Nasal cavity respiratory epithelium epithelial cell of viscerocranial mucosa (primary cell): ENCODE results near the gene ACAP1. TPM values are rescaled to one million over a fixed set of nuclear protein-coding genes. Genes with fewer than 3 reads are reported as not detected.

Experiments used
- total RNA-seq: library from RNA; depleted of rRNA; stranded (reverse); fragments of >200 nt; gene quantifications from 2 replicates; pipeline ENCODE4 v1.2.3, GENCODE V29; 2014

ACAP1 gene, protein sequence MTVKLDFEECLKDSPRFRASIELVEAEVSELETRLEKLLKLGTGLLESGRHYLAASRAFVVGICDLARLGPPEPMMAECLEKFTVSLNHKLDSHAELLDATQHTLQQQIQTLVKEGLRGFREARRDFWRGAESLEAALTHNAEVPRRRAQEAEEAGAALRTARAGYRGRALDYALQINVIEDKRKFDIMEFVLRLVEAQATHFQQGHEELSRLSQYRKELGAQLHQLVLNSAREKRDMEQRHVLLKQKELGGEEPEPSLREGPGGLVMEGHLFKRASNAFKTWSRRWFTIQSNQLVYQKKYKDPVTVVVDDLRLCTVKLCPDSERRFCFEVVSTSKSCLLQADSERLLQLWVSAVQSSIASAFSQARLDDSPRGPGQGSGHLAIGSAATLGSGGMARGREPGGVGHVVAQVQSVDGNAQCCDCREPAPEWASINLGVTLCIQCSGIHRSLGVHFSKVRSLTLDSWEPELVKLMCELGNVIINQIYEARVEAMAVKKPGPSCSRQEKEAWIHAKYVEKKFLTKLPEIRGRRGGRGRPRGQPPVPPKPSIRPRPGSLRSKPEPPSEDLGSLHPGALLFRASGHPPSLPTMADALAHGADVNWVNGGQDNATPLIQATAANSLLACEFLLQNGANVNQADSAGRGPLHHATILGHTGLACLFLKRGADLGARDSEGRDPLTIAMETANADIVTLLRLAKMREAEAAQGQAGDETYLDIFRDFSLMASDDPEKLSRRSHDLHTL
- 0.34 and 0.71 TPM in 2 replicates for total RNA-seq

DNA sequence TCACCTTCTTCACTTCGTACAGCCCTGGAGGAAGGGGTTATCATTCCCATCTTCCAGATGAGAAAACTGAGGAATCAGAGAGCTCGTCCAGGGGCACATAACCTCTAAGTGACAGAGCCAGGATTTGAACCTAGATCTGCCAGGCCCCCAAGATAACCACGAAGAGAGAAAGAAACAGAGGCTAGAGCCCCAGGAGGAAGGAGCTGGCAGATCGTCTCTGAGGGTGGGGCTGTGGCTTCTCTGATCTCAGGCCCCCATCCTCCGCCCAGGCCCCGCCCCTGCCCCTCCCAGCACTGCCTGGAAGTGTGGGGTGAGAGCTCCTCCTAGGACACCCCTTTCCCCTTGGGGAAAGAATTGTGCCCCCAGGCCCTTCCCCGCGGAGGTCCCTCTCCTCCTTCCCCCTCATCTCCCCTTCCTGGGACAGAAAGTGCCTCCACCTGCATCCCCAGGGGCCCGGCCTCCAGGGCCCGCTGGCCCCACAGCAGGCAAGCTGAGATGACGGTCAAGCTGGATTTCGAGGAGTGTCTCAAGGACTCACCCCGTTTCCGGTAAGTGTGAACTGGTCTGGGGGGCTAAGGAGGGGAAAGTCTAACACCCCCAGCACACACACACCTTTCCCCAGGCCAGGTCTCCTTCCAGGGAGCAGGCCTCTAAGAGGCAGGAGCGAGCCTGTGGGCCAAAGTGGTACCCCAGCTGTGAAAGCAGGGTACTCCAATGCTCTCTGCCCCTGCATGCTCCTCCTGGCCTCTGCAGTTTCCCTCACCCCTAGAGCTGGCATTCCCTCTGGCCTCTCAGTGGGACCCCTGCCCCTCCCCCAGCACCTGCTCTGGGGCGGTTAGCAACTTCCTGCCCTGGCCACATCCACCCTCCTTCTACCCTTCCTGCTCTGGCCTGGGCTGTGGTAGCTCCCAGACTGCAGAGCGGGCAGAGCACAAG is at the start of gene ACAP1:
Gene ACAP1, plus strand, starts transcription at position 290 of the 936 bp plus-strand sequence. Its CDS starts 206 bp downstream, at position 496.

DNA sequence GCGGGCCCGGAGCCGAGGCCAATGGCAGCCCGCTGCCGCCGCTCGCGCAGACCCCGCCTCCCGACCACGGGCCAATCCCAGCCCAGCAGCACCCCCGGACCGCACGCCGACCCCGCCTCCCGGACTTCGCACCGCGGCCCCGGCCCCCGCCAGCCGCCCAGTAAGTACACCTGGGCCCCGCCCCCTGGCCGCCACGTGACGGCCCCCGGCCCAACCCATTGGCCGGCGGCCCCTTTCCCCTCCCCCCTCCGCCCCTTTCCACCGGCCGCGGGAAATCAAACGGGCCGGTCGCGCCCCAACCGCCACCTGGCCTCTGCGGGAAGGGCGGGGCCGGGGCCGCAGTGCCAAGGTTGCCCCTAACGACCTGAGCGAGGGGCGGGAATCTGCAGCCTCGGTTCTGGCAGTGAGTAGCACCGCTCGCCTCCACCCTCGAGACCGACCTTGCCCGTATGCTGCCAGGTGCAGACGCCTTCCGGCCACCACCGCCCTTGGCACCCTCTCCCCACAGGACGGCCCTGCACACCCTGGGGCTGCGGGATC is 41.6 kb upstream of the ACAP1 start, which contains the start of gene YBX2:
Gene YBX2, minus strand, starts transcription at position 26 of the 540 bp plus-strand sequence. CDS start 139 bp downstream, outside the sequence.

DNA sequence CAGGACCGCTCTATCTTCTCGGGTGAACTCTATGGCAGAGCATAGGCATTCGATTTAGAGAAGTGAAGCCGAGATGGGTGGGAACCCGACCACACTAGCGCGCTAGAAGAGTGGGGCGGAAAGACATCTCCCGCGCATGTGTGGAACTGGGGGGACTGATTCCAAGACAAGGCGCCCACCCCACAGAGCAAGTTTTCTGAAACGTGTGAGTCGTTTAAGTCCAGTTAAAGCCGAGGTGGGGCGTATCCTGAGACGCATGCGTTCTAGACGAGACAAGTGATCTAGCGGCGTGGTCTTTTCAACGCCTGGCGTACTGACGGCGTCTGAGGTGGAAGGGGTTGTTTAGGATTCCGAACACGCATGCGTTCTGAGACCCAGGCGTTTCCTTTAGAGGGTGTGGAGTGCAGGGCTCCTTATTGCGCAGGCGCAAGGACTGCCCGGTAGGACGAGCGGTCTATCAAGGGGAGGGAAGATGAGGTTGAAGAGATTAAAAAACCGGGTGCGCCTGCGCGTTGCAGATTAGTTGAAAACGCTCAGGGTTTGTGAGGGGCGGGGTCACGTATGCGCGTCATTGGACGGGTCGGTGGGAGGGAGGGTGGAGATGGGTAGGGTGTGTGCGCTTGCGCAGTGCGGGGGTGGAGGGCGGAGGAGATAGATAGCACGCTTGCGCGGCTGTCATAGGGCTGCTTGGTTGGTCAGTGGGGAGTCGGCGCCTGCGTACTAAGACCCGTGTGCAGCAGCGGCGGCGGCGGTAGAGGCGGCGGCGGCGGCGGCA is 29.2 kb upstream of the ACAP1 start, which contains the start of gene EIF5A:
Gene EIF5A, plus strand, starts transcription at position 718 of the 775 bp plus-strand sequence. CDS start 2,008 bp downstream, outside the sequence.

DNA sequence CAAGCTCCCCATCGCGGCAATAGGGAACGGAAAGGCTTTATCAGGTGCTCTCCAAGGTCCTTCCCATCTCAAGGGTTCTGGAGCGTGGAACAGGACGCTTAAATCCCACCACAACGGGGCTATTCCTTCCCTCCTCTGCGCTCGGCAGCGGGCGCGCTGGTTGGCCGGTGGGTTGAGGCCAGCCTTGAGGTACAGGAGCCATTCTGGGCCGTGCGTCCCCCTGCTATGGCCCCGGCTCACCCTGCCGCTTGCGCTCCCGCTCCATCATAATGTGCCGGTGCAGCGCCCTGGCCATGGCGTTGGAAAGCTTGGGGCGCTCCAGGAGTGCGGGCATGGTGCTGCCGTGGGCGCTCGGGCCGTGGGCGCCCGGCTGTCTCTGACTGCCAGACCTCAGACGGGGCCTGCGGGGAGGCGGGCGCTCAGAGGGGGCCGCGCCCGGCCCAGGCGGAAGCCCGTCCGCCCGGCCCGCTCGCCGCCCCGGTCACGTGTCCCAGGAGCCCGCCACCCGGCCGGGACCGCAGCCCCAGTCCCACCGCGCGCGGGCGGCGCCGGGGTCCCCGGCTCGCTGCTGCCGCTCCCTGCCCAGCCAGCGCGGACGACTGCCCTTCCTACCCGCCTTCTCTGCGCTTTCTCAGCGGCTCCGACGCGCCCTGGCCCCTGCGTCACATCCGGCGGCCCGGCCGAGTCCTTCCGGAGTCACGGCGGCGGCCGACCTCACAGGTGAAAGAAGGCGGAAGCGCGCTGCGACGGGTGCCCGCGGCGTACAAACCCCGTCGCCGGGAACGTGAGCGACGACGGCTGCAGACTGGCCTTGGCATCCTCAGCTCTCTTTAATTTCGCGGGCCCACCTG is 21.4 kb upstream of the ACAP1 start, which contains the start of gene GPS2:
Gene GPS2, minus strand, starts transcription at position 642 of the 851 bp plus-strand sequence. Its CDS starts 308 bp downstream, at position 334.

DNA sequence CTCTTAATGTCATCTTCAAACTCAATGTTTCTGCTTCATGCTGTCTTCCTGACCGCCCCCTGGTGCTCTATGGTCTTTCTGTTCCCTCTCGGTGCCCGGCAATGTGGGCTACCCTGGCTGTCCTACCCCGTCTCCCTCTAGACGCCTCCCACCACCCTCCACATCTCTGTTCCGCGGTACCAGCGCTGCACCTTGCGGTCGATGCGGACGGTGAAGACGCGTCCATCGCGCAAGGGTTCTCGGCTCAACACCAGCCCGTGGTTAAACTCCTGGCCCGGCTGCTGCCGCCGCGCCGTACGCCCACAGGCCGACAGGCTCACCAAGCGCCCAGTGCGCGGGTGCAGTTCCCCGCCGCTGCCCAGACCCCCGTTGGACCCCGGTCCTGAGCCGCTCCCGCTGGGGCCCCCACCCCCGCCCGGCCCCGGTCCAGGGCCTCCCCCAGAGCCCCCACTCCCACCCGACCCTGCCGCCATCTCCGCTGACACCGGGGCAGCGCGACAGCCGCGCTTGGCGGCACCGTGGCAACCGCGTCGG is 7.4 kb upstream of the ACAP1 start, which contains the start of gene NEURL4:
Gene NEURL4, minus strand, starts transcription at position 496 of the 534 bp plus-strand sequence. Its CDS starts 23 bp downstream, at position 473.

DNA sequence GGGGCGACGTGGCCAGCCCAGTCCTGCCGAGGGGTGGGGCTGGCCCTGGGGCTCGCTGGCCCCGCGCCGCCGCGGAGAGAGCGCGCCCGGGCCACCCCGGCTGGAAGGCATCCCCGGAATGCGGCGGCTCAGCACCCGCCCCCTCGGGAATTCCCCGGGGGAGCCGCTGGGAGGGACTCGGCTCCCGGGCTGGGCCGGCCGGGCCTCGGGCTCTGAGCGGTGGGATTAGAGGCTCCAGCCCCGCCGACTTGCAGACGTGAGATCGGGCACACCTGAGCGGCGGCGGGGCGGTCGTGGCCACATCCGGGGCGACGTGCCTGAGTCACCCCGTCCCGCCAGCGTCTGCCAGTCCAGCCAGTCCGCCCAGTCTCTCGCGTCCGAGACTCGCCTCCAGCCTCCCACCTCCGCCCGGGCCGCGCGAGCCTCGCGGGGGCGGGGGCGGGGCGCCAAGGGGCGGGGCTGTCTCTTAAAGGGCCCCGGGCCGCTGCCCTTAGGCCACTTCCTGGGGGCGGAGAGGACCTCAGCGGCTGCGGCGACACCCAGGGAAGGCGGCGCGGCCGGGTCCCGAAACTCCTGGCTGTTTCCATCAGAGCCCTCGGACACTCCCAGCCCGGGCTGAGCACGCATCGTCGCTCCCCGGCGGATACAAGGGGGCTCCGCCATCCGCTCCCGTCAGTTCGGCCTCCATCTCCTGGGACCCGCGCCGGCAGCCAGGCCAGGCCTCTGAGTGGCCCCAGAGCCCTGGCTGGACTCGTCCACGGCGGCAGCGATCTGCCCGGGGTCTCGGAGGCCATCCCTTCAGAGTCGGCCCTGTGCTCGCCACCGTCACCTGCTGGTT is 15.6 kb downstream of the ACAP1 start, which contains the start of gene KCTD11:
Gene KCTD11, plus strand, starts transcription at position 498 of the 838 bp plus-strand sequence.

DNA sequence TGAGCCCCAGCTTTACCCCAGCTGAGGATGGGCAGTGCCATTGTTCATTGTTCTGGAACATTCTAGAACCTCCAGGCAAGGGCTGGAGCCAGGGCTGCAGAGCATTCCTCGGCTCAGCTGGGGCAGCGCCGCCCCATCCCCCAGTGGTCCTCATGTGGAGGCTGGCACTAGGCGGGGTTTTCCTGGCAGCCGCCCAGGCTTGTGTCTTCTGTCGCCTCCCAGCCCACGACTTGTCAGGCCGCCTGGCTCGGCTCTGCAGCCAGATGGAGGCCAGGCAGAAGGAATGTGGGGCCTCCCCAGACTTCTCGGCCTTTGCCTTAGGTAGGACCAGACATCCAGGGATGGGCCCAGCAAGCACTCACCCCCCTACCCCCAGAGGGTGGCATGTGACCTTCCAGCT is 18.7 kb downstream of the ACAP1 start, which contains the start of gene TMEM95:
Gene TMEM95, plus strand, starts transcription at position 104 of the 400 bp plus-strand sequence. Its CDS starts 49 bp downstream, at position 153.

DNA sequence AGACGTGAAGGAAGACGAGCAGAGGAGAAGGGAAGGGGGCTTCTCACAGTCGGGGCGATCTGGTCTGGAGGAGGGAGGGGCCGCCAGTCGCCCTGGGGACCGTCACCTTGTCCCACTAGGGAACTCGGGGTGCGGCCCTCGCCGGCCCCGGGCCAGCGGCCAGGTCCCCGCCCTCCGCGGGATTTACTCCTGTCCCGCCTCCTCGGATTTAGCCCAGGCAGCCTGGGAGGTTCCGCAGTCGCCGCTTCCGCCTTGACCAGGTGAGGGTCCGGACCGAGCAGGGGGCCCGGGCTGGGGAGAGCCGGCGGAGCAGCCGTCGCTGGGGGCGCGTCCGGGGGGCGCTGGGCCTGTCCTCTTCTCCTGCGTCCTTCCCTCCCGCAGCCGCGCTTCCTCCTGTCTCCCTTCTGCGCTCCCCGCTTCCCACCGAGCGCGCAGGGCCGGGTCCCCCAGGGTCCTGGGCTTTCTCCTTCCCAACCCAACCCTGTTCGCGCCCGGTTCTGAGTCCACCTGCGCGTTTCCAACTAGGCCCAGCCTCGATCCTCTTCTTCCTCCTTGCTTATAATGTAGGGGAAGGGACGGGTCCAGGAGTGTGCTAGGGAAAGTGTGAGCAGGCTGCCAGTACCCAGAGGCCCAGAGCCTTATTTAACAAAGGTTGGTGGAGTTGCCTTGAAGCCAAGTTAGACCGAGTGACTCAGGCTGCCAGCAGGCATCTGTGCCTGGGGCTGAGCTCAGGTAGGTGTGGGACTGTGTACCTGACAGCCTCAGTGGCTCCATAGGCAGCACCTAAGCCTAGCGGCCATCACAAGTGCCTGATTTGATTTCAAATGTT is 44.7 kb downstream of the ACAP1 start, which contains the start of gene TNK1:
Gene TNK1, plus strand, starts transcription at position 235 of the 829 bp plus-strand sequence. CDS start 1,838 bp downstream, outside the sequence.

DNA sequence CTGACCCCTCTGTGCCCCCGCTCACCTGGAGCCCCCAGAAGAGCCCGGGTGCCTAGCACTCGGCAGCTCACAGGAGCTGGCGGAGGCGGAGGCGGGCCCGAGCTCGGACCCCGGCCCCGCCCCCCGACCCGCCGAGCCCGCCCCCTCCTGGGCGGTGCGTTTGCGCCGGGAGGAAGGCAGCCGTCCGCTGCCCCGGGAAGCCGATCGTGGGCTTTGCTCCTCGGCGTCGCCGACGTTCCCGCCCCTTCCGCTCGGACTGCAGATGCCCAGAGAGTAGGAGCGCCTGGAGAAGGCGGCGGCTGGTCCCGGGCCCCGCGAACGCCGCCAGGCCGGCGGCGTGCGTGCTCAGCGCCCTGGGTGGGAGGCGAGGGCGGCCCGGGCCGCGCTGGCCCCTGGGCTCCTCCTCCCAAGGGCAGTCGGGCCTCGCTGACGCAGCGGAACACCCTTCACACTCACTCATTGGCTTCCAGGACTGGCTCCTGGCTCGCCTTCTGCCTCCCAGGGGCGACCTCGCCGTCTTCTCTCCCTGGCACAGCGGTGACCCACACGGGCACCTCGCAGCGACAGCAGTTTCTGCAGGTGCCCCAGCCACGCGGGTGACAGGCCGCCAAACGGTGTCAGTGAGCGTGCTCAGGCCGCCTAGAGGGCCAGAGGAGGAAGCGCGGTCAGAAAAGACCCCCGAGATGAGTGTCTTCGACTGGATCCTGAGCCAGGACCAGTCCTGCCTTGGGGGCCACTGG is 58.3 kb downstream of the ACAP1 start, which contains the start of gene PLSCR3:
Gene PLSCR3, minus strand, starts transcription at position 74 of the 740 bp plus-strand sequence. CDS start 415 bp downstream, outside the sequence.

Other genes starting within 250 kb of the ACAP1 start
- not detected in 2 replicates for gene ASGR2, start 221.7 kb upstream of the ACAP1 start, total RNA-seq
- 0.07 TPM in 1 of 2 replicates, not detected in the other for gene ASGR1, start 157.2 kb upstream of the ACAP1 start, total RNA-seq
- gene DLG4, start 116.7 kb upstream of the ACAP1 start, total RNA-seq = 1.0 and 9.3 TPM in 2 replicates
- gene ACADVL, start 116.6 kb upstream of the ACAP1 start, total RNA-seq = 172 and 221 TPM in 2 replicates
- 62.4 and 66.6 TPM in 2 replicates for gene DVL2, start 102.0 kb upstream of the ACAP1 start, total RNA-seq
- gene PHF23, start 97.1 kb upstream of the ACAP1 start, total RNA-seq = 27.0 and 32.2 TPM in 2 replicates
- 57.8 and 81.4 TPM in 2 replicates for gene GABARAP, start 94.1 kb upstream of the ACAP1 start, total RNA-seq
- 26.3 and 49.0 TPM in 2 replicates for gene CTDNEP1, start 84.8 kb upstream of the ACAP1 start, total RNA-seq
- gene ELP5, start 84.3 kb upstream of the ACAP1 start, total RNA-seq = 11.0 and 16.7 TPM in 2 replicates
- 453 and 573 TPM in 2 replicates for gene CLDN7, start 74.1 kb upstream of the ACAP1 start, total RNA-seq
- under 0.01 and 0.14 TPM in 2 replicates for gene SLC2A4, start 54.8 kb upstream of the ACAP1 start, total RNA-seq
- gene YBX2, start 41.9 kb upstream of the ACAP1 start, total RNA-seq = 0.34 and 1.1 TPM in 2 replicates
- 435 and 611 TPM in 2 replicates for gene EIF5A, start 28.9 kb upstream of the ACAP1 start, total RNA-seq
- 29.4 and 30.4 TPM in 2 replicates for gene GPS2, start 21.2 kb upstream of the ACAP1 start, total RNA-seq
- 15.7 and 22.5 TPM in 2 replicates for gene NEURL4, start 7.2 kb upstream of the ACAP1 start, total RNA-seq
- gene KCTD11, start 15.6 kb downstream of the ACAP1 start, total RNA-seq = 7.2 and 21.0 TPM in 2 replicates
- gene TMEM95, start 18.6 kb downstream of the ACAP1 start, total RNA-seq = not detected in 2 replicates
- gene TNK1, start 44.6 kb downstream of the ACAP1 start, total RNA-seq = 5.8 and 10.6 TPM in 2 replicates
- 12.6 and 28.2 TPM in 2 replicates for gene PLSCR3, start 58.0 kb downstream of the ACAP1 start, total RNA-seq
- 26.6 and 88.9 TPM in 2 replicates for gene TMEM256, start 67.6 kb downstream of the ACAP1 start, total RNA-seq
- 1.4 and 6.1 TPM in 2 replicates for gene NLGN2, start 71.3 kb downstream of the ACAP1 start, total RNA-seq
- gene SPEM1, start 83.8 kb downstream of the ACAP1 start, total RNA-seq = not detected in 2 replicates
- not detected in 2 replicates for gene SPEM2, start 89.1 kb downstream of the ACAP1 start, total RNA-seq
- not detected in 2 replicates for gene SPEM3, start 92.3 kb downstream of the ACAP1 start, total RNA-seq
- 10.3 and 10.7 TPM in 2 replicates for gene TMEM102, start 98.9 kb downstream of the ACAP1 start, total RNA-seq
- gene FGF11, start 103.0 kb downstream of the ACAP1 start, total RNA-seq = 19.1 and 44.3 TPM in 2 replicates
- gene CHRNB1, start 108.5 kb downstream of the ACAP1 start, total RNA-seq = 7.6 and 14.7 TPM in 2 replicates
- 17.4 and 37.4 TPM in 2 replicates for gene ZBTB4, start 143.1 kb downstream of the ACAP1 start, total RNA-seq
- gene SLC35G6, start 144.9 kb downstream of the ACAP1 start, total RNA-seq = not detected in 2 replicates
- 75.9 and 140 TPM in 2 replicates for gene POLR2A, start 147.8 kb downstream of the ACAP1 start, total RNA-seq
- gene TNFSF12, start 212.5 kb downstream of the ACAP1 start, total RNA-seq = 0.34 and 2.5 TPM in 2 replicates
- gene TNFSF13, start 222.2 kb downstream of the ACAP1 start, total RNA-seq = 2.6 and 3.8 TPM in 2 replicates
- gene SENP3, start 225.4 kb downstream of the ACAP1 start, total RNA-seq = 76.8 and 126 TPM in 2 replicates
- 8.3 and 13.7 TPM in 2 replicates for gene CD68, start 243.1 kb downstream of the ACAP1 start, total RNA-seq
- 31.0 and 32.5 TPM in 2 replicates for gene MPDU1, start 247.3 kb downstream of the ACAP1 start, total RNA-seq